Body of pancreas (tissue), 4 donors: Measurements from ENCODE around the gene KCND3. TPM values are rescaled to one million over a fixed set of nuclear protein-coding genes. Genes with fewer than 3 reads are reported as not detected.
A peak's percentile ranks its signal among the peaks of the same experiment; 100 is the strongest.

ENCODE experiments used
- ATAC-seq: fragments of 150-250 bp; one replicate; pipeline ENCODE4 v1.9.1; 2016
- DNase-seq, 4 donors: peaks; one replicate each; pipeline ENCODE4 v3.0.0-alpha.2; 2019
- H3K27ac ChIP-seq, 4 donors: fragments of 200-600 bp; sonication (generic); 1 replicate in 3 of 4; 2 replicates in 1 of 4; pipeline versions ENCODE4 v1.5.1 to v1.6.1; 2016 to 2019; ENCODE audit warnings: mild to moderate bottlenecking in 1 of 4, mixed read lengths in 1 of 4, moderate library complexity in 1 of 4
- H3K27me3 ChIP-seq, 2 donors: fragments of 200-600 bp; sonication (generic); one replicate each; pipeline ENCODE4 v1.6.0; 2016; ENCODE audit warnings: mild to moderate bottlenecking in 1 of 2
- H3K36me3 ChIP-seq, 2 donors: fragments of 200-600 bp; sonication (generic); replicated peaks in 1 of 2; 2 replicates each; pipeline ENCODE4 v1.5.1; 2016; ENCODE audit warnings: low read depth in 2 of 2; ENCODE audit not compliant: insufficient read depth in 1 of 2
- H3K4me1 ChIP-seq: fragments of 200-600 bp; sonication (generic); one replicate; pipeline ENCODE4 v1.6.0; 2016
- H3K4me3 ChIP-seq, 2 donors: fragments of 200-600 bp; sonication (generic); 1 replicate in 1 of 2; 2 replicates in 1 of 2; pipeline ENCODE4 v1.5.1; 2016 to 2019
- H3K9me3 ChIP-seq, 3 donors: fragments of 200-600 bp; sonication (generic); 1 replicate in 2 of 3; 2 replicates in 1 of 3; pipeline ENCODE4 v1.5.1; 2016
- CTCF ChIP-seq, 7 experiments: fragments of 450-650 bp in 4 of 7; fragments of 200-600 bp in 3 of 7; sonication (generic) in 3 of 7; IDR thresholded peaks; one replicate each; pipeline ENCODE4 v1.5.1; 2016 to 2019; ENCODE audit warnings: antibody characterized with exemption in 7 of 7
- POLR2A ChIP-seq, 3 donors: fragments of 450-650 bp; IDR thresholded peaks; one replicate each; pipeline ENCODE4 v1.6.1; 2016; ENCODE audit warnings: antibody characterized with exemption in 3 of 3, mild to moderate bottlenecking in 2 of 3
- WGBS, 2 donors: methylation state at CpG; one replicate each; pipeline ENCODE4 v1.1.5; 2017; 5-methylcytosine and 5-hydroxymethylcytosine counted together
- intact Hi-C: fragments of 100-400 bp; cut with DNase I; formaldehyde crosslinking; loops from one replicate; pipeline ENCODE4 v1.15.1; 2023
- total RNA-seq, 2 donors: library from RNA; depleted of rRNA; stranded (reverse); fragments of >200 nt; gene quantifications; one replicate each; pipeline ENCODE4 v1.1.0, GENCODE V29; 2016

KCND3 gene
- total RNA-seq, 2 donors from 2014 or later: 7.6 to 15.0 TPM

- H3K36me3 ChIP-seq: no peaks in the 10 kb centered on the region
- ATAC-seq (no peak), DNase-seq (no peak)
- H3K27me3 ChIP-seq: no peaks in the 10 kb centered on the region
- intact Hi-C loops: no loop called here
- H3K9me3 ChIP-seq: no peaks in the 10 kb centered on the region
- no peak overlapping the region for H3K27ac ChIP-seq
- TF ChIP-seq POLR2A (IDR thresholded peaks at IDR 0.05) (no peak), CTCF (IDR thresholded peaks at IDR 0.05) (no peak)
- 48 to 74% methylated on average over 4 of the region's 4 CpGs for WGBS, 2 donors
- peaks cover 15% of the 10 kb centered on the region for H3K4me1 ChIP-seq
- H3K4me3 ChIP-seq: no peak overlapping the region
Observed at GRCh38 chr1:111952125-111952657, 37.3 kb downstream of the KCND3 start.

- H3K27ac ChIP-seq: no peak overlapping the region
- TF ChIP-seq CTCF (IDR thresholded peaks at IDR 0.05) (no peak), POLR2A (IDR thresholded peaks at IDR 0.05) (no peak)
Observed at GRCh38 chr1:111948209-111949171, 41.0 kb downstream of the KCND3 start.

GRCh38 chr1:111943846-111944749 is 45.4 kb downstream of the KCND3 start:
- H3K36me3 ChIP-seq: no peaks in the 10 kb centered on the region
- H3K9me3 ChIP-seq: no peaks in the 10 kb centered on the region
- no peak for DNase-seq
- no peak overlapping the region for H3K27ac ChIP-seq
- no peak overlapping the region for H3K4me3 ChIP-seq
- H3K4me1 ChIP-seq: no peaks in the 10 kb centered on the region
- no peak for TF ChIP-seq CTCF (IDR thresholded peaks at IDR 0.05)
- no peak for TF ChIP-seq POLR2A (IDR thresholded peaks at IDR 0.05)
- intact Hi-C loops: no loop called here
- no peak for ATAC-seq
- 78 to 83% methylated on average over 15 of the region's 15 CpGs for WGBS, 2 donors
- no peaks in the 10 kb centered on the region for H3K27me3 ChIP-seq

More at GRCh38 chr1:111948209-111949171, 41.0 kb downstream of the KCND3 start:
- no peaks in the 10 kb centered on the region for H3K4me1 ChIP-seq
- H3K9me3 ChIP-seq: no peaks in the 10 kb centered on the region
- no peak overlapping the region for H3K4me3 ChIP-seq
- intact Hi-C loops: no loop called here
- WGBS, 2 donors: 63 to 70% methylated on average over 5 to 6 of the region's 6 CpGs
- no peaks in the 10 kb centered on the region for H3K36me3 ChIP-seq
- no peaks in the 10 kb centered on the region for H3K27me3 ChIP-seq
- ATAC-seq (peak; percentile 33), DNase-seq (peak in 3 of 4 donors; percentile 34 to 39 (median 35))

- intact Hi-C loops: no loop called here
- Histone ChIP-seq H3K9me3 (no peaks in the 10 kb centered on the region), H3K27ac (no peak overlapping the region), H3K4me3 (no peak overlapping the region), H3K4me1 (no peaks in the 10 kb centered on the region), H3K27me3 (no peaks in the 10 kb centered on the region), H3K36me3 (no peaks in the 10 kb centered on the region)
- WGBS, 2 donors: 89 to 92% methylated on average over 4 of the region's 4 CpGs
- TF ChIP-seq POLR2A (IDR thresholded peaks at IDR 0.05) (no peak), CTCF (IDR thresholded peaks at IDR 0.05) (no peak)
- DNase-seq: no peak
- no peak for ATAC-seq
Observed at GRCh38 chr1:111943066-111943465, 46.4 kb downstream of the KCND3 start.
